ENCODE measurements around the gene TBX19.
A peak's percentile ranks its signal among the peaks of the same experiment; 100 is the strongest.

Gene TBX19

GRCh38 chr1:168280296-168280927, at the start of gene TBX19:
Gene TBX19 (plus strand): TSS chr1:168280877. CDS start chr1:168281091, 214 bp downstream.
- no peak for DNase-seq (ENCODE audit: low spot score)

GRCh38 chr1:168234846-168235547, 45.7 kb upstream of the TBX19 start:
- DNase-seq (ENCODE audit: low spot score): peak; percentile 33

GRCh38 chr1:168235548-168235885, 45.2 kb upstream of the TBX19 start:
- no peak for DNase-seq (ENCODE audit: low spot score)

GRCh38 chr1:168235937-168236336, 44.7 kb upstream of the TBX19 start:
- DNase-seq (ENCODE audit: low spot score): no peak

GRCh38 chr1:168236836-168237611, 43.7 kb upstream of the TBX19 start:
- no peak for DNase-seq (ENCODE audit: low spot score)

- DNase-seq (ENCODE audit: low spot score): no peak
Observed at GRCh38 chr1:168243198-168243597, 37.5 kb upstream of the TBX19 start.

GRCh38 chr1:168243636-168244212, 37.0 kb upstream of the TBX19 start:
- DNase-seq (ENCODE audit: low spot score): no peak

GRCh38 chr1:168245042-168245441, 35.6 kb upstream of the TBX19 start:
- no peak for DNase-seq (ENCODE audit: low spot score)

- DNase-seq (ENCODE audit: low spot score): no peak
Observed at GRCh38 chr1:168246506-168246905, 34.2 kb upstream of the TBX19 start.

GRCh38 chr1:168252204-168252733, 28.4 kb upstream of the TBX19 start:
- no peak for DNase-seq (ENCODE audit: low spot score)

- no peak for DNase-seq (ENCODE audit: low spot score)
Observed at GRCh38 chr1:168256164-168256563, 24.5 kb upstream of the TBX19 start.

- no peak for DNase-seq (ENCODE audit: low spot score)
Observed at GRCh38 chr1:168257397-168257796, 23.3 kb upstream of the TBX19 start.

GRCh38 chr1:168259567-168259966, 21.1 kb upstream of the TBX19 start:
- DNase-seq (ENCODE audit: low spot score): no peak

GRCh38 chr1:168260393-168260792, 20.3 kb upstream of the TBX19 start:
- DNase-seq (ENCODE audit: low spot score): no peak

GRCh38 chr1:168261390-168261789, 19.3 kb upstream of the TBX19 start:
- no peak for DNase-seq (ENCODE audit: low spot score)

- DNase-seq (ENCODE audit: low spot score): no peak
Observed at GRCh38 chr1:168263130-168263529, 17.5 kb upstream of the TBX19 start.

- no peak for DNase-seq (ENCODE audit: low spot score)
Observed at GRCh38 chr1:168264296-168264695, 16.4 kb upstream of the TBX19 start.

GRCh38 chr1:168265596-168265995, 15.1 kb upstream of the TBX19 start:
- no peak for DNase-seq (ENCODE audit: low spot score)

- DNase-seq (ENCODE audit: low spot score): no peak
Observed at GRCh38 chr1:168266644-168267186, 14.0 kb upstream of the TBX19 start.

GRCh38 chr1:168271636-168272035, 9.0 kb upstream of the TBX19 start:
- DNase-seq (ENCODE audit: low spot score): no peak

- DNase-seq (ENCODE audit: low spot score): no peak
Observed at GRCh38 chr1:168273575-168273974, 7.1 kb upstream of the TBX19 start.

- no peak for DNase-seq (ENCODE audit: low spot score)
Observed at GRCh38 chr1:168279253-168279652, 1.4 kb upstream of the TBX19 start.
